GM12878 (cell line): Measurements from ENCODE around the gene GLO1. TPM values are rescaled to one million over a fixed set of nuclear protein-coding genes. Genes with fewer than 3 reads are reported as not detected.

Experiments
- ATAC-seq: fragments of 200-7000 bp; cut with Tn5 transposase; 3 replicates; pipeline ENCODE4 v1.9.1; 2020; ENCODE audit warnings: mild to moderate bottlenecking, moderate library complexity
- BruUV-seq: library from RNA; stranded (reverse); fragments of 400-500 nt; replicated peaks from 2 replicates; lab custom pipeline; 2021; lab: Mats Ljungman, UMichigan
- CTCF ChIA-PET: fragments of 300-600 bp; sonication (Branson Sonifier 250); formaldehyde crosslinking; extraction: SDS; loops from one replicate; lab custom pipeline; 2021; ENCODE audit warnings: inconsistent platforms; lab: Yijun Ruan, JAX
- POLR2A ChIA-PET: fragments of 350-600 bp; formaldehyde crosslinking; extraction: SDS; loops from one replicate; lab custom pipeline; 2021; ENCODE audit warnings: inconsistent platforms; lab: Charles Lee
- RAD21 ChIA-PET: fragments of 300-600 bp; sonication (Branson Sonifier 250); formaldehyde crosslinking; loops from one replicate; lab custom pipeline; 2023; ENCODE audit warnings: antibody characterized with exemption; ENCODE audit not compliant: unreplicated experiment; lab: Charles Lee
- SMC1A ChIA-PET: fragments of 300-600 bp; sonication (Branson Sonifier 250); formaldehyde crosslinking; loops from one replicate; lab custom pipeline; 2023; ENCODE audit not compliant: unreplicated experiment, uncharacterized antibody; lab: Charles Lee
- DNase-seq: peaks from one replicate; pipeline ENCODE4 v3.0.0-alpha.2; 2011; ENCODE audit warnings: low read depth, low spot score
- FAIRE-seq: peaks from 3 replicates; lab custom pipeline; 2011; peaks lifted over from hg19 to GRCh38; lab: Jason Lieb, UNC
- H2AFZ ChIP-seq: 2 replicates; pipeline ENCODE4 v1.6.0; 2011; ENCODE audit warnings: low read depth, low read length, control low read depth; ENCODE audit not compliant: control insufficient read depth
- H3K27ac ChIP-seq: 2 replicates; pipeline ENCODE4 v1.5.1; 2011; ENCODE audit warnings: control low read depth; ENCODE audit not compliant: control insufficient read depth, insufficient read depth
- H3K27me3 ChIP-seq, 2 experiments: replicated peaks in 1 of 2; 2 replicates each; pipeline versions ENCODE4 v1.6.0 to v1.6.1; 2011; ENCODE audit warnings: low read length in 1 of 2; ENCODE audit not compliant: control insufficient read depth in 2 of 2, insufficient read depth in 2 of 2
- H3K36me3 ChIP-seq, 2 experiments: 2 replicates each; pipeline ENCODE4 v1.5.1; 2011; ENCODE audit warnings: low read length in 1 of 2; ENCODE audit not compliant: control insufficient read depth in 2 of 2, insufficient read depth in 2 of 2
- H3K4me1 ChIP-seq: 2 replicates; pipeline ENCODE4 v1.6.1; 2011; ENCODE audit warnings: mild to moderate bottlenecking, low read length, moderate library complexity, mixed read lengths; ENCODE audit not compliant: control insufficient read depth, insufficient read depth
- H3K4me2 ChIP-seq: 2 replicates; pipeline ENCODE4 v1.6.0; 2011; ENCODE audit warnings: control low read depth; ENCODE audit not compliant: control insufficient read depth, insufficient read depth
- H3K4me3 ChIP-seq: fragments of 200-600 bp; sonication (generic); 2 replicates; pipeline ENCODE4 v1.5.1; 2016
- H3K79me2 ChIP-seq: 2 replicates; pipeline ENCODE4 v1.6.0; 2011; ENCODE audit warnings: low read length; ENCODE audit not compliant: control insufficient read depth, insufficient read depth
- H3K9ac ChIP-seq: 2 replicates; pipeline ENCODE4 v1.8.0; 2011; ENCODE audit warnings: low read length, control low read depth, mixed read lengths; ENCODE audit not compliant: control insufficient read depth, insufficient read depth
- H3K9me3 ChIP-seq: replicated peaks from 3 replicates; pipeline ENCODE4 v1.5.1; 2011; ENCODE audit warnings: mild to moderate bottlenecking, low read length; ENCODE audit not compliant: control insufficient read depth, insufficient read depth
- H4K20me1 ChIP-seq: 2 replicates; pipeline ENCODE4 v1.6.0; 2011; ENCODE audit not compliant: control insufficient read depth, insufficient read depth
- CEBPB ChIP-seq, 2 experiments: fragments of 150-350 bp in 1 of 2; IDR thresholded peaks; 2 replicates each; pipeline ENCODE4 v1.6.1; 2012 to 2014; ENCODE audit warnings: low read depth in 2 of 2, low read length in 2 of 2, borderline replicate concordance in 1 of 2, inconsistent platforms in 1 of 2
- ELK1 ChIP-seq: IDR thresholded peaks from 2 replicates; pipeline ENCODE4 v1.6.1; 2012; ENCODE audit warnings: low read depth, low read length, improper control_type of control experiment
- MAX ChIP-seq: IDR thresholded peaks from 2 replicates; pipeline ENCODE4 v1.6.1; 2012; ENCODE audit warnings: low read depth, low read length, improper control_type of control experiment
- MEF2A ChIP-seq: IDR thresholded peaks from 2 replicates; pipeline ENCODE4 v1.6.1; 2011; ENCODE audit warnings: low read depth, mild to moderate bottlenecking, low read length, moderate library complexity; ENCODE audit not compliant: insufficient read depth
- PKNOX1 ChIP-seq: fragments of 450-650 bp; IDR thresholded peaks from 2 replicates; pipeline ENCODE4 v1.6.1; 2016; ENCODE audit warnings: mild to moderate bottlenecking
- RELB ChIP-seq: fragments of 450-650 bp; IDR thresholded peaks from 2 replicates; pipeline ENCODE4 v1.6.1; 2017; ENCODE audit warnings: low read depth, mild to moderate bottlenecking, moderate library complexity
- RFX5 ChIP-seq: IDR thresholded peaks from 2 replicates; pipeline ENCODE4 v1.6.1; 2011; ENCODE audit warnings: low read depth, low read length, improper control_type of control experiment
- SIX5 ChIP-seq: IDR thresholded peaks from 2 replicates; pipeline ENCODE4 v1.6.1; 2011; ENCODE audit warnings: mild to moderate bottlenecking, low read depth, low read length, moderate library complexity; ENCODE audit not compliant: severe bottlenecking
- SMC3 ChIP-seq: IDR thresholded peaks from 2 replicates; pipeline ENCODE4 v1.6.1; 2011; ENCODE audit warnings: low read length, improper control_type of control experiment, borderline replicate concordance
- YY1 ChIP-seq: IDR thresholded peaks from 2 replicates; pipeline ENCODE4 v1.6.1; 2011; ENCODE audit warnings: low read depth, mild to moderate bottlenecking, low read length
- ZNF622 ChIP-seq: fragments of 450-650 bp; IDR thresholded peaks from 2 replicates; pipeline ENCODE4 v1.6.1; 2017; ENCODE audit warnings: mild to moderate bottlenecking, inconsistent platforms
- WGBS: methylation state at CpG from one replicate; pipeline ENCODE4 v1.1.6; 2016; ENCODE audit warnings: low lambda C conversion rate; ENCODE audit not compliant: insufficient replicate concordance, insufficient coverage; ENCODE audit errors: missing lambda C conversion rate; 5-methylcytosine and 5-hydroxymethylcytosine counted together
- in situ Hi-C: fragments of 300-500 bp; cut with MboI; formaldehyde crosslinking; loops from 9 replicates; pipeline ENCODE4 v1.14.3; 2018; ENCODE audit warnings: mixed read lengths
- intact Hi-C: fragments of 100-400 bp; cut with micrococcal nuclease; formaldehyde crosslinking; loops from one replicate; pipeline ENCODE4 v1.14.2; 2022; ENCODE audit not compliant: unreplicated experiment
- polyA plus RNA-seq, 11 experiments: library from polyadenylated mRNA; depleted of rRNA in 4 of 11; unstranded in 6 of 11; stranded (reverse) in 5 of 11; fragments of >200 nt; fragmentation: Nextera tagmentation in 4 of 11; fragmentation: Illumina TruSeq in 1 of 11; extraction: Ambion mirVana in 4 of 11; extraction: Trizol in 1 of 11; gene quantifications; 1 replicate in 1 of 11; 2 replicates in 10 of 11; pipeline versions ENCODE4 v1.2.1 to v1.2.3, GENCODE V29; 2011 to 2016; ENCODE audit warnings: inconsistent platforms in 2 of 11, missing spikeins in 2 of 11, low read depth in 1 of 11
- total RNA-seq, 4 experiments: library from RNA; depleted of rRNA in 3 of 4; stranded (reverse); fragments of >200 nt in 3 of 4; fragmentation: Illumina TruSeq in 1 of 4; extraction: Trizol in 1 of 4; gene quantifications; 2 replicates each; pipeline versions ENCODE4 v1.2.1 to v1.2.3, GENCODE V29; 2013 to 2021

GLO1 gene
- total and polyA plus RNA-seq, 10 of the 15 experiments (the other 5 are each of a cell fraction or from before 2014, with no cell fraction given): 105 to 227 (median 150) TPM

GRCh38 chr6:38697846-38698245 is 5.1 kb downstream of the GLO1 start:
- H3K27ac ChIP-seq: no peak overlapping the region; the same call in 1 of the 2 replicates
- FAIRE-seq (no peak), ATAC-seq (peak; percentile 32; the same call in 2 of the 3 replicates), DNase-seq (no peak)
- RAD21 ChIA-PET: interaction anchor here (0.8 kb wide), 1 partner anchor 10 kb away, joined by 3 read pairs; no protein-coding TSS in a partner anchor
- no TSS peak for BruUV-seq
- no peaks in the 10 kb centered on the region for H4K20me1 ChIP-seq
- POLR2A ChIA-PET: no interaction called here
- no peaks in the 10 kb centered on the region; a peak in 1 of 4 replicates for H3K36me3 ChIP-seq
- in situ Hi-C loops: no loop called here
- no peak overlapping the region for H3K9ac ChIP-seq
- 52% methylated on average over 3 of the region's 3 CpGs for WGBS
- no peak overlapping the region for H3K4me3 ChIP-seq
- no peaks in the 10 kb centered on the region for H3K27me3 ChIP-seq
- no peak overlapping the region for H2AFZ ChIP-seq
- peaks cover 44% of the 10 kb centered on the region for H3K79me2 ChIP-seq
- 0 out of 2 replicates have a peak overlapping the region, but pooled peaks have one; percentile 7 for H3K4me2 ChIP-seq
- TF ChIP-seq MAX (no peak), PKNOX1 (peak; percentile 15; the same call in 1 of the 2 replicates)
- intact Hi-C loops: no loop called here
- SMC1A ChIA-PET: interaction anchor here (3.6 kb wide), 1 partner anchor 9 kb away, joined by 11 read pairs; no protein-coding TSS in a partner anchor
- peaks cover 6% of the 10 kb centered on the region; the same call in 2 of the 3 replicates for H3K9me3 ChIP-seq
- H3K4me1 ChIP-seq: no peaks in the 10 kb centered on the region
- CTCF ChIA-PET: interaction anchor here (1.1 kb wide), 1 partner anchor 9 kb away, joined by 3 read pairs; no protein-coding TSS in a partner anchor

- H3K36me3 ChIP-seq: no peaks in the 10 kb centered on the region; a peak in 1 of 4 replicates
- no peak overlapping the region for H3K4me2 ChIP-seq
- no TSS peak for BruUV-seq
- no peak for ATAC-seq
- no peak for DNase-seq
- no peak overlapping the region for H2AFZ ChIP-seq
- H3K9me3 ChIP-seq: peaks cover 6% of the 10 kb centered on the region; the same call in 2 of the 3 replicates
- no peak overlapping the region for H3K9ac ChIP-seq
- ChIA-PET SMC1A (interaction anchor here (1.3 kb wide), 1 partner anchor 8 kb away, joined by 4 read pairs; no protein-coding TSS in a partner anchor), POLR2A (no interaction called here), CTCF (interaction anchor here (0.5 to 1.0 kb wide), 3 partner anchors 14 to 865 kb away, joined by 3 to 4 read pairs (median 3); no protein-coding TSS in a partner anchor), RAD21 (no interaction called here)
- no peaks in the 10 kb centered on the region for H4K20me1 ChIP-seq
- no peak overlapping the region for H3K4me3 ChIP-seq
- H3K79me2 ChIP-seq: peaks cover 34% of the 10 kb centered on the region
- in situ Hi-C loops (no loop called here), intact Hi-C loops (no loop called here)
- FAIRE-seq: no peak
- H3K27me3 ChIP-seq: no peaks in the 10 kb centered on the region
- no peaks in the 10 kb centered on the region for H3K4me1 ChIP-seq
- no peak overlapping the region for H3K27ac ChIP-seq
- TF ChIP-seq SMC3 (no peak), ZNF622 (no peak), SIX5 (no peak), RELB (no peak), ELK1 (no peak), RFX5 (no peak), YY1 (no peak), MEF2A (no peak), CEBPB (IDR thresholded peaks at IDR 0.05; ENCODE audit: borderline replicate concordance in 1 of 2, low read depth in 2 of 2, low read length in 2 of 2) (no peak)
Measured at GRCh38 chr6:38696345-38696744, 6.6 kb downstream of the GLO1 start.
